Stimulated activated CD4-positive, alpha-beta T cell treated with anti-CD3 and anti-CD28 coated beads, Interleukin-4, amount 100 ng/mL, for 48 hours (primary cell): Measurements from ENCODE around the gene EIF4G2.
"Not testable (repeated sequence)": the region's sequence is repeated elsewhere in the genome, so short reads cannot be mapped to it uniquely, and the experiment has no call there.

ENCODE experiments used
- DNase-seq, 2 donors: peaks; one replicate each; pipeline ENCODE4 v3.0.0-alpha.2; 2020; ENCODE audit warnings: low read depth in 2 of 2

The EIF4G2 gene

DNA sequence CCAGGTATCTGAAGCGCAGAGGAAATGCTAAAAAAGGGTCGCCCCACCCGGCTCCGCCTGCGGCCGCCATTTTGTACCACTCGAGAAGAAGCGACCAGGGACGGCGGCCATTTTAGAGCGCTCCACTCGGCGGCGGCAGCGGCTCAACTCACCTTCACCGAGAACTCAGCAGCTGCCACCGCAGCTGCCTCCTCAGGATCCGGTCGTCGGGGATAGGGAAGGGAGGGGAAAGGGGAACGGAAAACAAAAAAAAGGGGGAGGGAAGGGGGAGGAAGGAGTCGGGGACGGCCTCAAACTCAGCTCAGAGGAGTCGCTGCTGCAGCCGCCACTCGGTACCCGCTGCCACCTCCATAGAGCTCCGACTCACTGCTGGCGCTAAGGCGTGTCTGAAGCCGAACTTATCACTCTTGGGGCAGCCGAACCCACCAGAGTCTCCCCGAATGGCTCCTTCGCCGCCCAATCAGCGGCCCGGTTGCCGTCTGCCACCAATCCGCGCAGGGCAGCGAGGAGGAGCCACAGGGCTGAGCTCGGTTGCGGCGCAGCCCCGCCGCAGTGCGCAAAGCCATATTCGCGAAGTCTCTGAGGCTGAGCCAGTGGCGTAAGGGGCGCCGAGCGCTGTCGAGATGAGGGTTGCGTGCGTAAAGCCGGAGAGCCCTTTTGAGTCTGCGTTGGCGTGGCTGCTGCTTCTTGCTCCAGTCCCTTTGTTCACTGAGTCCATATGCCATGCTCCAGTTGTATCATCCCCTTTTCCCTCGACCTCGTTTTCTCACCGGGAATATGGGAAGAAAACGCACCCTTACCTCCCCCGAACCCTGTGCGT, at the start of gene EIF4G2:
EIF4G2 (minus strand) TSS at position 374 of the 820 bp plus-strand sequence.
- peak; percentile 93 to 96 for DNase-seq

DNA sequence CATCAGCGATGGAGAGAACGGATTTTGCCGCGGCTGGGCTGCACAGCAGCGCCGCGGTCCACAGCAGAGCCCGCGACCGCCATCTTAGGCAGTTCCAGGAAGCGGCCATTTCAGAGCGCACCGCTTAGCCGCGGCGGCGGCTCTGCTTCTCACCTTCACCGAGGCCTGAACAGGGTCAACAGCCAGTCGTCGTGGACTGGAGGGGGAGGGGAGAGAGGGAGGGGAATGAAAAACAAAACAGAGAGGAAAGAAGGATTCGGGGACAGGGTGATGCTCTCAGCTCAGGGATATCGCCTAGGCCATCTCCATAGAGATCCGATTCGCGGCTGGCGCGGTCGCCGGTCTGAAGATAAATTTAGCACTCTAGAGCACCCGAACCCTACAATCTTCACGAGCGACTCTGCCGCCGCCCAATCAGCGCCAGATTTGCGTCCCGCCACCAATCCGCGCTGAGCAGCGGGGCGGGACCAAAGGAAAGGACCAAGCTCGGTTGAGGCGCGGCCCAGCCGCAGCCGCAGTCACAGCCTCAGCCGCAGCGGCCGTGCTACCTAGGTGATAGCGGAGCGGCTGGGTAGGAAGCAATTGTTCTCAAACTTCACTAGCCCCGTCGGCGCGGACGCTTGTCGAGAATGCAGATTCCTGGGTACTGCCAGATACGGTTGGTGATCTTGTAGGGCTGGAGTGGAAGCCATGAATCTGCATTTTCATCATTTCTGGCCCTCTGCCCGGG, 49.1 kb upstream of the EIF4G2 start, which contains the start of gene ZBED5:
ZBED5 (minus strand) TSS at position 345 of the 730 bp plus-strand sequence. CDS start 3,108 bp downstream, outside the sequence.
- DNase-seq, result peak; percentile 88 to 94

- peak in 1 of 2 donors; percentile 11 for DNase-seq
Observed at GRCh38 chr11:10857459-10857708, 48.7 kb upstream of the EIF4G2 start.

DNA sequence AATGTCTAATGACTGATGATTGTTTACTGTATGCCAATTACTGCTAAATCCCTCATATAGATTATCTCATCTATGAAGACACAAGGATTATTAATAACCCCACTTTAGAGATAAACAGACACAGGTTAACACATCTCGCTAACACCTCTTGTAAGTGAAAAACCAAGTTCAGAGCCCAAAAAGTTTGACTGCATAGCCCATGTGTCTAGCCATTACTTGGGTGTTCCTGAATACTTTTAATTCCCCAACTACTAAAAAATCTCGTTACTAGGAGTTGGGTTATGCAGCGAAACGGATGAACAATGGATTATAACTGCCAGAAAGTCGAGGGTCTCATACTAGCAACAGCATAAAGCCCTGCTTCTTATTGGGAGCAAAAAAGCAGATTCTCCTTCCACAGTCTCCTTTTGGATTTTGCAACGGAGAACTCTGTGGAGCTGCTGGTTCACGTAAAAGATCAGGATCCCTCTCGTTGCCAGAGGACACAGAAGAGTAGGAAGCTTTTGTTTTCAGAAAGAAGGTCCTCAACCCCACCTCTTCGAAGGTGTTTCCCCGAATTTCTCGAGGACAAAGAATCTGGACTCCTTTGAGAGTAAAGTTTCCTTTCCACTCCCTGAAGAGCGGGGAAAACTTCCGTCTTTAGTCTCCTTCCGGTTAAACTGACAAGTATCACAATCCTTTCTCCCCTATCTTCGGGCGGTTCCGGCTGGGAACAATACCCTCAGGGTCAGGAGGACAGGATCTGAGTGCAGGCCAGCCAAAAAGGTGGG, 48.1 kb upstream of the EIF4G2 start:
- no peak for DNase-seq

DNA sequence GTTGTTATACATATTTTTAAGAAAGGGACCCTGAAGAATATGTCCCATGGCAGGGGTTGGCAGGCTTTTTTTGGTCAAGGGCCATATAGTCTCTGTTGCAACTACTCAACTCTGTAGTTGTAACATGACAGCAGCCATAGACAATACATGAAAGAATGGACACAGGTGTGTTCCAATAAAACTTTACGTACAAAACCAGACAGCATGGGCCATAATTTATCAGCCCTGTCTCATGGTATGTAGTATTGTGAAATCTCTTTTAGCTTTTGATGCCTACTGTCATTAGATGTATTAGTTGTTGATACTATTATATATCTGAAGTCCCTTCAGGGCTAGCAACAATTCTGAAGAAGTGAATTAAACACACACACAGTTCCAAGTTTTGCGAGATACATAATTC, 46.6 kb upstream of the EIF4G2 start:
- DNase-seq, result no peak

- no peak for DNase-seq
Observed at GRCh38 chr11:10847960-10848860, 39.5 kb upstream of the EIF4G2 start.

DNA sequence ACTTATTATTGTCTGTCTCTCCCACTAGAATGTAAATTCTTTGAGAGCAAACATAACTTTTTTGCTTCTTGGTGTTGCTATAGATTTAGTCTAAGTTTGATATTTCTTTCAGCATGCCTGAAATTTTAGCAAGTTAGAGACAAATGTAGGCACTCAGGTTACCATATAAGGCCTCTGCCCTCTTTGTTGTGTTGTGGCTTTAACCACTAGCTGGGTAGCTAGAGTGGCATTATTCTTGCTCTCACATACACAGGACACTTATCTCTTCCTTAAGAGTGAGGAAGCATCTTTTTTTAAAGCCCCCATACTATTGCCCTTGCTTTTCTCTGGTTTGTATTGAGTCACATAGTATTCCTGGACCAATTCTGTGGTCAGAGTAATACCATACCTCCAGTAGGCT, 37.9 kb upstream of the EIF4G2 start:
- DNase-seq, result no peak

DNA sequence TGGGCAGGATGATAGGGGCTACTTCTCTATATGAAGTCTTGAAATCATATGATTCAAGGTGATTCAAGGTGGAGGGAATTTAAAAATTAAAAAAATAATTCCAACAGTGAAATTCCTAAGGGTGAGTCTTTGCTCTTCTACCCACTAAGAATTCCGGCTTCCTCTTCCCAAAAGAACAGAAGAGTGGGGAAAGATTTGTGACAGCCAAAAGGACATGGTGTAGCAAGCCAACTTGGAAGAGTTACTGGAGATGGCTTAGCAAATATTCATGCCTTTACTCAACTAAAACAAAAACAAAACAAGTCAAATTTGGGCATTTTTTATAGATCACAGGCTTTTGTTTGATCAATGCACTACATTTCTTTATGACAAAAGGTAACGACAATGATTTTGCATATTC, 36.9 kb upstream of the EIF4G2 start:
- DNase-seq, result no peak

- no peak for DNase-seq
Observed at GRCh38 chr11:10844796-10845195, 36.1 kb upstream of the EIF4G2 start.

DNA sequence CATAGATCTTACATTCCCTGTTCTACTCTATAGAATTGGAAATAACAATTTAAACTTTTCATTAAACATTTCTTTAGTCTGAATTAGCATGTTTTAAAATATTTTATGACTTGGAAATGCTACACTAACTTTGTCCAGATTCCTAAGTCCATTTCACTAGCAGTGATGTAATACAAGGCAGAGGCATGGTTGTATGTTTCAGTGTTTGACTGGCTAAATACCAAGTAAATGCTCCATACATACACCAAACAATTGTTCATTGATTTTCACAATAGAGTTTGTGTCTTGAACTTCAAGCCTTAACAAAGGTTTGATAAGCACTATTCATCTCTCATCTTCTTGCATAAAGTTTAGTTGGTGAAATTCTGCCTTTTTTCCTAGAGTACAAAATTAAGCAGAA, 35.6 kb upstream of the EIF4G2 start:
- no peak for DNase-seq

- DNase-seq, result no peak
Observed at GRCh38 chr11:10838881-10839280, 30.2 kb upstream of the EIF4G2 start.

DNA sequence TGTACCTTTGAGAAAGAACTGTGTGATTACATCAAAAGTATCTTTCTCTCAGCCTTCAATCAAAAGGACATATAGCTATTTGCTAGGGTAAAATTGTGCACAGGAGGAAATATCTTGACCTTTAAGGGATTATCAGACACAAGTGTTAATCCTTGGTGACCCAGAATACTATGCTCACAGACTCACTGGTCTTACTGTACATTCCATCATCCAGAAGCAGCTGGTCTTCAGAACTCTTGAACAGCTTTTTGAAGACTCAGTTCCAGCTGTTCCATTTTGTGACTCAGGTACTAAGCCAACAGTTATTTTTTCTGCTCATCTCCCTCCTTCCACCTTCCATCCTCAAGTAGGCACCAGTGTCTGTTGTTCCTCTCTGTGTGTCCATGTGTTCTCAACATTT, 29.4 kb upstream of the EIF4G2 start:
- no peak for DNase-seq

GRCh38 chr11:10836884-10837283, 28.2 kb upstream of the EIF4G2 start:
- DNase-seq, result not testable (repeated sequence)

- DNase-seq, result no peak
Observed at GRCh38 chr11:10829139-10829538, 20.4 kb upstream of the EIF4G2 start.

DNA sequence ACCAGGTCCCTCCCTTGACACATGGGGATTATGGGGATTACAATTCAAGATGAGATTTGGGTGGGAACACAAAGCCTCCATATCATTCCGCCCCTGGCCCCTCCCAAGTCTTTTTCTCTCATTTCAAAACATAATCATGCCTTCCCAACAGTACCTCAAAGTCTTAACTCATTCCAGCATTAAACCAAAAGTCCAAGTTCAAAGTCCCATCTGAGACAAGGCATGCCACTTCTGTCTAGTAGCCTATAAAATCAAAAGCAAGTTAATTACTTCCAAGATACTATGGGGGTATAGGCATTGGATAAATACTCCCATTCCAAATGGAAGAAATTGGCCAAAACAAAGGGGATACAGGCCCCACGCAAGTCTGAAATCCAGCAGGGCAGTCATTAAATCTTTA, 19.7 kb upstream of the EIF4G2 start:
- no peak for DNase-seq

DNA sequence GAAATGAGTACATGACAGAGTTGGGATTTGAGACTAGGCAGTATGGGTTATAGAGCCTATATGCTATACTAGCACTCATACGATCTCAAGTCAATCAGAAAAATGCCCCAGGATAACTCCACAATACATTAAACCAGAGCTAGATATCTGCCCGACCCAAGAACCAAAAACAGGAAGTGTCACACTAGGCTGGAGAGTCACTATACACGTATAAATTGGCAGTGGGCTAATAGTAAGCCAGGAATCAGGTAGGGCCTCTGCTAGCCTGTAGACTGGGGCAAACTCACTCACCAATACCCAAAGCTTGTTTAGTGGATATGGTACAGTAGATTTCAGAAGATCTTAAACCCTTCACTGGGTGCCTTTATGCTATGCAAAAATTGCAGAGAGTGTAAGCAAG, 16.2 kb upstream of the EIF4G2 start:
- no peak for DNase-seq

- DNase-seq, result no peak
Observed at GRCh38 chr11:10823152-10823579, 14.4 kb upstream of the EIF4G2 start.

- not testable (repeated sequence) for DNase-seq
Observed at GRCh38 chr11:10822491-10822890, 13.8 kb upstream of the EIF4G2 start.

DNA sequence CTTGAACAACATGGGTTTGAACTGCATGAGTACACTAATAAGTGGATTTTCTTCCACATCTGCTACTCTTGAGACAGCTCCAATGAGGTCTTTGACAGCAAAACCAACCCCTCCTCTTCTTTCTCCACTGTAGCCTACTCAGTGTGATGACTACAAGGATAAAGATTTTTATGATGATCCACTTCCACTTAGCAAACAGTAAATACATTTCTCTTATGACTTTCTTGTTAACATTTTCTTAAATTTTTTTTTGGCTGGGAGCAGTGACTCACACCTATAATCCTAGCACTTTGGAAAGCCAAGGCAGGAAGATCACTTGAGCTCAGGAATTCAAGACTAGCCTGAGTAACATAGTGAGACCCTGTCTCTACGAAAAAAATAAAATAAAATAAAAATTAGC, 9.9 kb upstream of the EIF4G2 start:
- DNase-seq, result no peak

DNA sequence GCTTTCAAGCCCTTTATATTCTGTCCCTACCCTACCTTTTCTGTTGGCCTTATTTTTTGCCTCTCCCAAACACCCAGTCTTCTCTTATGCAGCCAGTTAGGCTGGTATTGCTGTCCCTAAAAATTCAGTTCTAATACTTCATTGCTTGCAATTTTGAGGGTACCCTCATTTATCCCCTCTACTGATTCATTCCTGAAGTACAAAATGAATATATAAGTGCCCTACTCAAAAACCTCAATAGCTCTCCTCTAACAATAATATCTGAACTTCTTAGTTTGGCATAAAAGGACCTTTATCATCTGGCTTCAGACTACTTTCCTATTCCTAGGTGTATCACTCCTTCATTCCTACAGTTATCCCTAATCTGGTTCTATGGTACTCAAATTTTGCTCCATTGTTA, 5.2 kb upstream of the EIF4G2 start:
- no peak for DNase-seq

GRCh38 chr11:10809373-10810160, 841 bp upstream of the EIF4G2 start:
- DNase-seq, result no peak
